CD4-positive, alpha-beta T cell (primary cell): Measurements from ENCODE around the gene SORCS2. TPM values are rescaled to one million over a fixed set of nuclear protein-coding genes. Genes with fewer than 3 reads are reported as not detected.
A peak's percentile ranks its signal among the peaks of the same experiment; 100 is the strongest.

ENCODE experiments used
- ATAC-seq: fragments of 200-7000 bp; cut with Tn5 transposase; one replicate; pipeline ENCODE4 v1.10.0; 2022; ENCODE audit warnings: mild to moderate bottlenecking; ENCODE audit not compliant: poor library complexity
- CTCF ChIA-PET: fragments of 350-600 bp; sonication (Branson Sonifier 250); formaldehyde crosslinking; loops from one replicate; lab custom pipeline; 2021; ENCODE audit warnings: antibody characterized with exemption, inconsistent platforms; lab: Charles Lee
- POLR2A ChIA-PET: fragments of 350-600 bp; sonication (Branson Sonifier 250); formaldehyde crosslinking; loops from one replicate; lab custom pipeline; 2021; ENCODE audit warnings: antibody characterized with exemption, inconsistent platforms; lab: Charles Lee
- DNase-seq, 14 experiments: peaks; one replicate each; pipeline ENCODE4 v3.0.0-alpha.2; 2013 to 2020; ENCODE audit warnings: mixed read lengths in 2 of 14
- H3K27ac ChIP-seq, 2 donors: one replicate each; pipeline versions ENCODE4 v1.5.1 to v1.7.0; 2013; ENCODE audit warnings: low read length in 2 of 2, low read depth in 1 of 2, mild to moderate bottlenecking in 1 of 2
- H3K27me3 ChIP-seq, 2 experiments: 1 replicate in 1 of 2; 2 replicates in 1 of 2; pipeline versions ENCODE4 v1.6.1 to v1.7.0; 2013; ENCODE audit warnings: low read length in 2 of 2, control low read depth in 1 of 2, mild to moderate bottlenecking in 1 of 2, moderate library complexity in 1 of 2; ENCODE audit not compliant: insufficient read depth in 2 of 2, control insufficient read depth in 1 of 2
- H3K36me3 ChIP-seq: one replicate; pipeline ENCODE4 v1.6.1; 2013; ENCODE audit warnings: low read length, control low read depth; ENCODE audit not compliant: insufficient read depth
- H3K4me1 ChIP-seq: one replicate; pipeline ENCODE4 v1.6.1; 2013; ENCODE audit warnings: low read length, control low read depth; ENCODE audit not compliant: insufficient read depth
- H3K4me3 ChIP-seq: one replicate; pipeline ENCODE4 v1.5.1; 2013; ENCODE audit warnings: mild to moderate bottlenecking, low read length, moderate library complexity
- H3K9me3 ChIP-seq, 2 experiments: 1 replicate in 1 of 2; 2 replicates in 1 of 2; pipeline versions ENCODE4 v1.6.1 to v1.7.0; 2013; ENCODE audit warnings: low read length in 2 of 2, mild to moderate bottlenecking in 2 of 2, control low read depth in 1 of 2, moderate library complexity in 1 of 2; ENCODE audit not compliant: control insufficient read depth in 1 of 2, insufficient read depth in 1 of 2
- H3K27ac Mint-ChIP-seq: one replicate; pipeline ENCODE4 v1.8.0; 2020; ENCODE audit warnings: mixed read lengths
- H3K27me3 Mint-ChIP-seq: one replicate; pipeline ENCODE4 v1.8.0; 2021; ENCODE audit warnings: mixed read lengths
- H3K36me3 Mint-ChIP-seq: one replicate; pipeline ENCODE4 v1.8.0; 2021; ENCODE audit warnings: low read depth, mixed read lengths
- H3K4me1 Mint-ChIP-seq: one replicate; pipeline ENCODE4 v1.8.0; 2021; ENCODE audit warnings: low read depth, mixed read lengths
- H3K4me3 Mint-ChIP-seq: one replicate; pipeline ENCODE4 v1.8.0; 2020; ENCODE audit warnings: mild to moderate bottlenecking, mixed read lengths
- H3K9me3 Mint-ChIP-seq: one replicate; pipeline ENCODE4 v1.8.0; 2020; ENCODE audit warnings: mixed read lengths
- intact Hi-C, 2 experiments: fragments of 100-400 bp; cut with DNase I in 1 of 2; cut with micrococcal nuclease in 1 of 2; formaldehyde crosslinking; loops; one replicate each; pipeline versions ENCODE4 v1.15.1 to v1.9.0; 2023 to 2025; cut with DNase I, micrococcal nuclease
- total RNA-seq, 174 experiments: library from RNA in 2 of 174; stranded (reverse) in 2 of 174; gene quantifications; one replicate each; pipeline ENCODE4 v1.2.3 and lab custom pipeline; 2021 to 2026
- TF ChIP-seq, protein P1 (sequence below): fragments of 200-600 bp; IDR thresholded peaks from one replicate; pipeline ENCODE4 v1.8.0; 2022; ENCODE audit warnings: antibody characterized with exemption, mild to moderate bottlenecking

Gene SORCS2
- total RNA-seq, 2 experiments from 2014 or later = not detected

DNA sequence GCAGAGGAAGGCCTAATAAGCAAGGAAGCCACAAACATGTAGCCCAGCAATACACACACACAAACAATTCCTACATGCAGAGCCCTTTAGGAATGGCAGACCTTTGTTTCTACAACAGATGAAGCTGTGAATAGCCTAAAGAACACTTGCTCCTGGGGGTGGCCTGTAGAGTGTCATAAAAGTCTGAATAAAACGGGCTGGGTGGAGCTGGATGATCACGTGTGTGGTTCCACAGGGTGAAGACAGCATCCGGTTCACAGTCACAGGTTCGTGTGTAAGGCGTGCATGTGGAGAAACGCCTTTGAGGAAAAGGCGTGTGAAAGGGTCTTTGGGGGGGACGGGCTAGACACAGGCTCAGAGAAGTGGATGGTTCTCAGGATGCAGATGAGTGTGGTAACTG lies 591.2 kb downstream of the SORCS2 start:
- Mint-ChIP-seq H3K27ac (peak overlapping the region; percentile 7), H3K9me3 (no peaks in the 10 kb centered on the region), H3K4me1 (peaks cover 35% of the 10 kb centered on the region), H3K27me3 (no peaks in the 10 kb centered on the region), H3K36me3 (peaks cover 34% of the 10 kb centered on the region), H3K4me3 (no peak overlapping the region)
- ChIA-PET POLR2A (no interaction called here), CTCF (interaction anchor here (0.6 kb wide), 1 partner anchor 21 kb away, joined by 3 read pairs; no protein-coding TSS in a partner anchor)
- Histone ChIP-seq H3K9me3 (no peaks in the 10 kb centered on the region), H3K36me3 (peaks cover 10% of the 10 kb centered on the region), H3K4me1 (peaks cover 11% of the 10 kb centered on the region), H3K27me3 (no peaks in the 10 kb centered on the region), H3K4me3 (no peak overlapping the region), H3K27ac (no peak overlapping the region)
- ATAC-seq = no peak
- TF ChIP-seq, protein P1, sequence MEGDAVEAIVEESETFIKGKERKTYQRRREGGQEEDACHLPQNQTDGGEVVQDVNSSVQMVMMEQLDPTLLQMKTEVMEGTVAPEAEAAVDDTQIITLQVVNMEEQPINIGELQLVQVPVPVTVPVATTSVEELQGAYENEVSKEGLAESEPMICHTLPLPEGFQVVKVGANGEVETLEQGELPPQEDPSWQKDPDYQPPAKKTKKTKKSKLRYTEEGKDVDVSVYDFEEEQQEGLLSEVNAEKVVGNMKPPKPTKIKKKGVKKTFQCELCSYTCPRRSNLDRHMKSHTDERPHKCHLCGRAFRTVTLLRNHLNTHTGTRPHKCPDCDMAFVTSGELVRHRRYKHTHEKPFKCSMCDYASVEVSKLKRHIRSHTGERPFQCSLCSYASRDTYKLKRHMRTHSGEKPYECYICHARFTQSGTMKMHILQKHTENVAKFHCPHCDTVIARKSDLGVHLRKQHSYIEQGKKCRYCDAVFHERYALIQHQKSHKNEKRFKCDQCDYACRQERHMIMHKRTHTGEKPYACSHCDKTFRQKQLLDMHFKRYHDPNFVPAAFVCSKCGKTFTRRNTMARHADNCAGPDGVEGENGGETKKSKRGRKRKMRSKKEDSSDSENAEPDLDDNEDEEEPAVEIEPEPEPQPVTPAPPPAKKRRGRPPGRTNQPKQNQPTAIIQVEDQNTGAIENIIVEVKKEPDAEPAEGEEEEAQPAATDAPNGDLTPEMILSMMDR = no peak
- intact Hi-C loops = no loop called here
- peak in 1 of 14 experiments; percentile 22 for DNase-seq

DNA sequence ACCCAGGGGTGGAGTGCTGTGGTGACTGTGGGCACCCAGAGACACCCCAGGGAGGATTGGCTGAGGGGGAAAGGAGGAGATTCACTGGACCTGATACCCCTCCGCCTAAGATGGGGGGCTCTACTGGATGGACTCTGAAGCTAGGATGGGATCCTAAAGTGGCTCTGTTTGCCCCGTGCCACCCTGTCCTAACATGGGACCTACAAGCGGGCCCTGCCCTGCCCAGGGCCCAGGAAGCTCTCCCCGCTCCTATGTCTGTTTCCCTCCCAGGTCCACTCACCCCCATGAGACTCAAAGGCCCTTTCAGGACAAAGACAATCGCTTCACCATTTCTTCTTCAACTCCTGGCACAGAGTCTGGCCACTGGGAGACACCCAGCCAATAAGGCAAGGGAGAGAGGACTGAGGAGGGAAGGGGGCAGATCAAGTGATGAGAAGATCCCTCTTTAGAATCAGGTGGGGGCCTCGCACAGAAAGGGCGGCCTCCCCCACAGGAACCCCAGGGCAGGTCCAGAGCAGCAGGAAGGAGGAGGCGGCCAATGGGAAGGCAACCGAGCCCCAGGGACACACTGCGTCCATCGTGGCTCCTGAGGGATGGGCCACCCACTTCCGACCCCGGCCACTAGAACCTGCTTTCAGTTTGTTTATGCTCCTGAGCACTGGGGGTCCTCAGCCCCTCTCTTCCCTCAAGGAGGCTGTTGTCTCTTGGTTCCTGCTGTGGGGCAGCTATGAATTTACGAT lies 592.0 kb downstream of the SORCS2 start:
- H3K9me3 ChIP-seq = no peaks in the 10 kb centered on the region
- intact Hi-C loops = no loop called here
- Mint-ChIP-seq H3K27ac (no peak overlapping the region), H3K4me1 (peaks cover 31% of the 10 kb centered on the region), H3K36me3 (peaks cover 27% of the 10 kb centered on the region), H3K27me3 (no peaks in the 10 kb centered on the region), H3K4me3 (no peak overlapping the region), H3K9me3 (no peaks in the 10 kb centered on the region)
- peaks cover 11% of the 10 kb centered on the region for H3K4me1 ChIP-seq
- ChIA-PET CTCF (interaction anchor here (2.3 kb wide), 1 partner anchor 20 kb away, joined by 5 read pairs; no protein-coding TSS in a partner anchor), POLR2A (no interaction called here)
- H3K4me3 ChIP-seq = no peak overlapping the region
- H3K36me3 ChIP-seq = peaks cover 6% of the 10 kb centered on the region
- no peak for DNase-seq
- no peak for ATAC-seq
- H3K27ac ChIP-seq = no peak overlapping the region
- TF ChIP-seq, protein P1 = no peak
- H3K27me3 ChIP-seq = no peaks in the 10 kb centered on the region

DNA sequence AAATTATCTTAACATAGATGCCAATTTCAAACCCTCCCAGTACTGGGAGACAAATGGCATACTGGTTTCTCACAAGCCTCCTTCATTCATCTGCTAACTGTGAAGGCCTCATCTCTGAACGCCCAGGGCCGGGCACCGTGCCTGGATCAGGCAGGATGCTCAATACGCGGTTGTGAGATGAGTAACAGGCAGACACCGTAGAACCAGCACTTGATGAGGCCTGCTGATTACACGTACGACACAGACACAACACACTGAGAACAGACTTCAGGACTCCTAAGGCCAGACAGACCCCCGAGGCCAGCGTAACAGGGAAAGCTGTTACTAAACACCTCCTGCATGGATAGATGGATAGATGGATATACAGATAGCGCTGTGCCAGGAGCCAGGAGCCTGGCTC lies 592.7 kb downstream of the SORCS2 start:
- Histone ChIP-seq H3K36me3 (peaks cover 6% of the 10 kb centered on the region), H3K27me3 (no peaks in the 10 kb centered on the region), H3K27ac (no peak overlapping the region), H3K4me1 (peaks cover 11% of the 10 kb centered on the region), H3K4me3 (no peak overlapping the region), H3K9me3 (no peaks in the 10 kb centered on the region)
- Mint-ChIP-seq H3K9me3 (no peaks in the 10 kb centered on the region), H3K36me3 (peaks cover 25% of the 10 kb centered on the region), H3K27ac (no peak overlapping the region), H3K4me1 (peaks cover 31% of the 10 kb centered on the region), H3K27me3 (no peaks in the 10 kb centered on the region), H3K4me3 (no peak overlapping the region)
- ATAC-seq (peak; percentile 51), DNase-seq (peak in 1 of 14 experiments; percentile 18)
- ChIA-PET POLR2A (no interaction called here), CTCF (interaction anchor here (2.3 kb wide), 1 partner anchor 19 kb away, joined by 5 read pairs; no protein-coding TSS in a partner anchor)
- intact Hi-C loops = no loop called here
- TF ChIP-seq, protein P1 = no peak
